ENCODE measurements around the gene OR10G3.

Gene OR10G3

DNA sequence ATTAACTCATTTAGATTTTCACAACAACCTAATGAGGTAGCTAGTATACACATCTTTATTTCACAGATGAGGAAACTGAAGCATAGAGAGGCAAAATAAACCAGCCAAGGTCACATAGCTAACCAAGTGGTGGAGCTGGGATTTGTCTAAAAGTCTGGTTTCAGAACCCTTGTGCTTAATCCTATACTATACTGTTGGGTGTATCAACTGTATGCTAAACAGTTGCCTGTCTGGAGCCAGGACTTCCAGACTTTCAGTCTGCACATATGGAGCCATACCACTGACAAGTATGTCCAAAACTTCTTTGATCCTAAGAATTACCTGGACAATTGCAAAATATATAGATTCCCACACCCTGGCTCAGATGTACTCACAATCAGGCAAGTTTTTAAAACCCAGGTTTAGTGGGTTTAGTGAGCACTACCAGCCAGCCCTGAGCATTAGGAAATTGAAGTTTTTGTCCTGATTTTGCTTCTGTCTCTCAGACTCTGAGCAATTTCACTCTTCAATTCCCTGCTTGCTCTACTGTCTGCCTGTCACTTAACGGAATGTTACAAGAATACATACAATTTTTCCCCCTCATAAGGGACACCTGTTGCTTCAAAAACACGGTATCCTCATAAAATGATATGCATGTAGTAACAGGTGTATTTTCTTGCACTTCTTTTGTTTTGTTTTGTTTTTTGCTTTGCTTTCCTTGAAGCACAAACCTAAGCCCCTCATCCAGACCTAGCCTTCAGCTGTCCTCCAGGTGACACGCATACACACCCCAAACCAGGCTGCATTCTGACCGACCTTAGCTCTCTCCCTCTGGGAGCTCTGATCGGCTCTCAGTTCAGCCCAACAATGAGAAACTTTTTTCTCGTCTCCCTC is 44.1 kb downstream of the OR10G3 start:
- TF ChIP-seq, protein P1, sequence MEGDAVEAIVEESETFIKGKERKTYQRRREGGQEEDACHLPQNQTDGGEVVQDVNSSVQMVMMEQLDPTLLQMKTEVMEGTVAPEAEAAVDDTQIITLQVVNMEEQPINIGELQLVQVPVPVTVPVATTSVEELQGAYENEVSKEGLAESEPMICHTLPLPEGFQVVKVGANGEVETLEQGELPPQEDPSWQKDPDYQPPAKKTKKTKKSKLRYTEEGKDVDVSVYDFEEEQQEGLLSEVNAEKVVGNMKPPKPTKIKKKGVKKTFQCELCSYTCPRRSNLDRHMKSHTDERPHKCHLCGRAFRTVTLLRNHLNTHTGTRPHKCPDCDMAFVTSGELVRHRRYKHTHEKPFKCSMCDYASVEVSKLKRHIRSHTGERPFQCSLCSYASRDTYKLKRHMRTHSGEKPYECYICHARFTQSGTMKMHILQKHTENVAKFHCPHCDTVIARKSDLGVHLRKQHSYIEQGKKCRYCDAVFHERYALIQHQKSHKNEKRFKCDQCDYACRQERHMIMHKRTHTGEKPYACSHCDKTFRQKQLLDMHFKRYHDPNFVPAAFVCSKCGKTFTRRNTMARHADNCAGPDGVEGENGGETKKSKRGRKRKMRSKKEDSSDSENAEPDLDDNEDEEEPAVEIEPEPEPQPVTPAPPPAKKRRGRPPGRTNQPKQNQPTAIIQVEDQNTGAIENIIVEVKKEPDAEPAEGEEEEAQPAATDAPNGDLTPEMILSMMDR (IDR thresholded peaks at IDR 0.05; ENCODE audit: insufficient read depth, missing control alignments) = no peak
- no peak for DNase-seq (ENCODE audit: insufficient read length, low spot score)
- no peak for FAIRE-seq

DNA sequence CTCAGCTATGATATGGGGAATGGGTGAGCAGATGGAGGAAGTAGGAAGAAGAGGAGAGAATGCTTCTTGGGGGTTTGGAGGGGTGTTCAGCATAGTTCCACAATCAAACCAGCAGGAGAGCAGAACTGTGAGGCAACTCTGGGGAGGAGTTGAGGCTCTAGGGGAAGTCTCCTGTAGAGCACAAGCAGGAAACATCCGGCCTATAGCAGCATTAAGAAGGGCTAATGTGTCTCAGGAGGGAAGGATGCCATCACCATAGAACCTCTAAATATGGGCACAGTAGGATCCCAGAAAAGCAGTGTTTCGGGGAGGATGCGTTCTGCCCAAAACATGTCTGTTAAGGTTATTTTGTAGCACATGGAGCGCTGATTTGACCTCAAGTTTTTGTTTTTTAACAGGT is 45.3 kb downstream of the OR10G3 start:
- DNase-seq (ENCODE audit: insufficient read length, low spot score) = no peak
- TF ChIP-seq, protein P1 (IDR thresholded peaks at IDR 0.05; ENCODE audit: insufficient read depth, missing control alignments) = no peak
- FAIRE-seq = no peak

DNA sequence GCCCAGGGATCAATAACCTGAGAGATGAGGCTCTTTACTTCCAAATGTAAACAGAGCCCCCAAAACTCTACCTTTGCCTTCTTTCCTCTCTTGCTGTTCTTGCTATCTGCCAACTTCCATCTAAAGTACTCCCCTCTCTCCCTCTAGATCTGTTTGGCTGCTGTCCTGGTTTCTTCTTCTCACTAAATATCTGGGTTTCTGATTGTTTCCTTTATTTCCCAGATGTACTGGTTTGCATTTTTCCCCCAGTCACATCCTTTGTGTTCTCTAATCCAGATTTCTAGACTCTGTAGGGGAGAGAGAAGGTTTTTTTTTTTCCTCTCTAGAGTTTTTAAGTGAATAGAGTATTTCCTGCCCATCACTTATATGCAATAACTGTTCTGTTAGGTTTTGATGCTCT is 46.6 kb downstream of the OR10G3 start:
- FAIRE-seq = no peak
- TF ChIP-seq, protein P1 (IDR thresholded peaks at IDR 0.05; ENCODE audit: insufficient read depth, missing control alignments) = no peak

DNA sequence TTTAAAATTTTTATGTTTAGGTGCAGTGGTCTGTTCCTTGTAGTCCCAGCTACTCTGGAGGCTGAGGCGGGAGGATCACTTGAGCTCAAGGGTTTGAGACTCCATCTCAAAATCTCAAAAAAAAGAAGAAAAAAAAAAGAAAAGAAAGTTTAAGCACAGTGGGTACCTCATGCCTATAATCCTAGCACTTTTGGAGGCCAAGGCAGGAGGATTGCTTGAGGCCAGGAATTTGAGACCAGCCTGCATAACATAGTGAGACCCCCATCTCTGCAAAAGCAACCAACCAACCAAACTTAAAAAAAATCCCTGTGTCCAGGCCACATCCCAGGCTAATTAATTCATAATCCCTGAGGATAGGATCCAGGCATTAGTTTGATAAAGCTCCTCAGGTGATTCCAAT is 50.4 kb downstream of the OR10G3 start:
- TF ChIP-seq, protein P1 (IDR thresholded peaks at IDR 0.05; ENCODE audit: insufficient read depth, missing control alignments) = no peak
- DNase-seq (ENCODE audit: insufficient read length, low spot score) (no peak), FAIRE-seq (no peak)

More for the DNA sequence above, 46.6 kb downstream of the OR10G3 start:
- no peak for DNase-seq (ENCODE audit: insufficient read length, low spot score)

DNA sequence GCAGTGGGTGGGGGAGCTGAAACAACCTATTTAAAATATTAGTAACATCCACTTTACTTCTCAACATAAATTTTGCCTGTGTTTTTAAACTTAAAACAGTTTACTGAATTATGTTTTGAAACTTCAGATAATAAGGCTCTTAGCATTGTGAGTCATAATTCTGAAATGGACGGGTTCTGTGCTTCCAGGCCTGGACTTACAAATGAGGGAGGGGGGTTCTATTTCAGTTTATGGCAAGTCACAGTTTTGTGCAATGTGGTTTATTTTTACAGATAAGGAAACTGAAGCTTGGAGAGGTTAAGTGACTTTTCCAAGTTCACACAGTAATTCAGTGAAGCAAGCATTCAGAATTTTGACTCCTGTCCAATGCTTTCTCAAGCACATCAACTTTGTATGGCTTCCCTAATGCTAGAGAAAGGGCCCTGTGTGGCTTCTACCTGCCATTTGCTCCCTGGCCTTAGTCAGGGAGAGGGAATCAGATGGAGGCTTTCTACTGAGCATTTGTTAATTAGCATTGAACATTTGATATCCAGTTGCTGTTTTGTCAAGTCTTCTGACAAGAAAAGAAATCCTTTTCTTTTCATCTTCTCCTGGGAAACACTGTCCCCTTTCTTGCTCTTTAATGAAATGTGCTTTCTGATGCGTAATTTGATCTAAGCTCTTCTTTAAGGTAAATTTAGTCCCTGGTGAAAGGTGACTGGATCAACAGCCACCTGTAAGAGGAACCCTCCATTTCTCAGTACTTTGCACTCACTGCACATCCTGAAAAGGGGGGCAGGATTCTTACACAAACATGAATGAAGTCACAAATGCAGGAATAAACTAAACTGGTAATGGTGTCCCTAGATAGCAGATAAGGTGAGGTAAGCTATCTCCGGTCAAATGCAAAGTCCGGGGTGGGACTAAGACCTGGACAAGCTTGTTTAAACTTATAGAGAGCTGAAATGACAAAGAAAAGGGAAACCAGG is 51.2 kb downstream of the OR10G3 start:
- TF ChIP-seq, protein P1 (IDR thresholded peaks at IDR 0.05; ENCODE audit: insufficient read depth, missing control alignments) = no peak
- FAIRE-seq (no peak), DNase-seq (ENCODE audit: insufficient read length, low spot score) (no peak)

DNA sequence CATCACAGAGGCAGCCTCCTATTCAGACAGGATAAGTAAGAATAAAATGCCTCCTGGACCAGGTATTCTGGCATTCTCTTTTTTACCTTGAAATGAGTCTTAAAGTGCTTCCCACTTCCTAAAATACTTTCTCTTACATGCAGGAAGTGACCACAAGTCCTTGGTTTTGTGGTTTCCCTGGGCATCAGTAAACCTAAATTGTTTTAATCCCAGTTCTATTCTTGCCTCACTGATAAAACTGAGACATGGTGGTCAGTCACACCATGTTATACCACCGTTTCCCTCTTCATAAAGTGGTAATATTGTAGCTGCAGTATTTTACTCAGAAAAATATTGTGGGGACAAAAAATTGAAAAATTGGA is 52.6 kb downstream of the OR10G3 start:
- no peak for FAIRE-seq
- TF ChIP-seq, protein P1 (IDR thresholded peaks at IDR 0.05; ENCODE audit: insufficient read depth, missing control alignments) = no peak
- DNase-seq (ENCODE audit: insufficient read length, low spot score) = no peak
